ENCODE data around the gene RNF44. TPM values are rescaled to one million over a fixed set of nuclear protein-coding genes. Genes with fewer than 3 reads are reported as not detected.
"Not testable (repeated sequence)": the region's sequence is repeated elsewhere in the genome, so short reads cannot be mapped to it uniquely, and the experiment has no call there.

Gene RNF44
- total RNA-seq, 1 experiment from 2014 or later = 19.2 TPM

GRCh38 chr5:176491101-176491502, 46.1 kb downstream of the RNF44 start:
- Histone ChIP-seq H3K4me2 (ENCODE audit: low read length) (peak overlapping the region; percentile 49), H3K9me3 (ENCODE audit: low read length) (no peaks in the 10 kb centered on the region), H3K36me3 (ENCODE audit: low read depth, low read length) (peaks cover 57% of the 10 kb centered on the region), H4K20me1 (ENCODE audit: low read length) (peaks cover 13% of the 10 kb centered on the region; the same call in 1 of the 2 replicates), H3K27ac (ENCODE audit: low read length) (peak overlapping the region; percentile 65), H3K27me3 (ENCODE audit: low read length) (no peaks in the 10 kb centered on the region), H3K79me2 (ENCODE audit: low read length) (peaks cover 29% of the 10 kb centered on the region), H3K9ac (ENCODE audit: low read length) (no peak overlapping the region), H2AFZ (ENCODE audit: low read length) (no peak overlapping the region), H3K4me3 (ENCODE audit: low read length) (no peak overlapping the region), H3K9me2 (replicated peaks; ENCODE audit: low read length) (no peaks in the 10 kb centered on the region), H3F3A (ENCODE audit: low read length, unreplicated experiment) (peaks cover 21% of the 10 kb centered on the region), H3K4me1 (ENCODE audit: insufficient read depth, low read length) (peaks cover 47% of the 10 kb centered on the region)
- intact Hi-C loops (cut with micrococcal nuclease) = loop anchor here (1.0 to 2.0 kb wide), 4 partner anchors 18 to 75 kb away; partner anchors contain the start of genes CLTB, FAF2 and RNF44
- TF ChIP-seq EZH2 (IDR thresholded peaks at IDR 0.05; ENCODE audit: low read length, unreplicated experiment) (no peak), EZH2phosphoT487 (IDR thresholded peaks at IDR 0.05; ENCODE audit: borderline replicate concordance, low read length) (no peak)
- TF ChIP-seq, protein P1, sequence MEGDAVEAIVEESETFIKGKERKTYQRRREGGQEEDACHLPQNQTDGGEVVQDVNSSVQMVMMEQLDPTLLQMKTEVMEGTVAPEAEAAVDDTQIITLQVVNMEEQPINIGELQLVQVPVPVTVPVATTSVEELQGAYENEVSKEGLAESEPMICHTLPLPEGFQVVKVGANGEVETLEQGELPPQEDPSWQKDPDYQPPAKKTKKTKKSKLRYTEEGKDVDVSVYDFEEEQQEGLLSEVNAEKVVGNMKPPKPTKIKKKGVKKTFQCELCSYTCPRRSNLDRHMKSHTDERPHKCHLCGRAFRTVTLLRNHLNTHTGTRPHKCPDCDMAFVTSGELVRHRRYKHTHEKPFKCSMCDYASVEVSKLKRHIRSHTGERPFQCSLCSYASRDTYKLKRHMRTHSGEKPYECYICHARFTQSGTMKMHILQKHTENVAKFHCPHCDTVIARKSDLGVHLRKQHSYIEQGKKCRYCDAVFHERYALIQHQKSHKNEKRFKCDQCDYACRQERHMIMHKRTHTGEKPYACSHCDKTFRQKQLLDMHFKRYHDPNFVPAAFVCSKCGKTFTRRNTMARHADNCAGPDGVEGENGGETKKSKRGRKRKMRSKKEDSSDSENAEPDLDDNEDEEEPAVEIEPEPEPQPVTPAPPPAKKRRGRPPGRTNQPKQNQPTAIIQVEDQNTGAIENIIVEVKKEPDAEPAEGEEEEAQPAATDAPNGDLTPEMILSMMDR (conservative IDR thresholded peaks at IDR 0.05; ENCODE audit: low read depth, low read length) = no peak
- CTCF ChIA-PET = interaction anchor here (0.6 kb wide), 1 partner anchor 43 kb away, joined by 6 read pairs; no protein-coding TSS in a partner anchor
- ATAC-seq = peak; percentile 90
- DNase-seq = peak; percentile 93
- POLR2A ChIA-PET (ENCODE audit: unreplicated experiment) = interaction anchor here (0.7 kb wide), 1 partner anchor 36 kb away, joined by 6 read pairs; no protein-coding TSS in a partner anchor
- BruUV-seq (replicated peaks) = no TSS peak

DNA sequence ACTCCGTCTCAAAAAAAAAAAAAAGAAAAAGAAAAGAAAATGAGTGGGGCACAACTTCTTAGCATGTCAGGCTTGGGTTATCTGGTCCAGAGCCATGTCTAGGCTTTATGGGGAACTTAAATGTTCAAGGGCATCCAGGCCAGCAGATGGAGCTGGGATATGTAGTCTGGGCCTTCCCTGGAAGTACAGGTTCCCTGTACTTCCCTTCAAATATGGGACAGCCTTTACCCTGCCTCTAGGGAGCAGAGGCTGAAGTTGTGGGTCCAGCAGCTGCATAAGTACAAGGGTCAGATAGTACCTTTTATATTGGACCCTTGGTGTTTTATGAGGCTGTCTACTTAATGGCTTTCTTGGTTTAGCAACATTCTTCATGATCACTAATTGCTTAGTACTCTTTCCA, 46.9 kb downstream of the RNF44 start:
- BruUV-seq (replicated peaks) = no TSS peak
- ChIA-PET CTCF (no interaction called here), POLR2A (ENCODE audit: unreplicated experiment) (no interaction called here)
- Histone ChIP-seq H3K4me1 (ENCODE audit: insufficient read depth, low read length) (peaks cover 47% of the 10 kb centered on the region), H2AFZ (ENCODE audit: low read length) (no peak overlapping the region), H3K36me3 (ENCODE audit: low read depth, low read length) (peaks cover 55% of the 10 kb centered on the region), H3K9me2 (replicated peaks; ENCODE audit: low read length) (no peaks in the 10 kb centered on the region), H3K9ac (ENCODE audit: low read length) (no peak overlapping the region), H3K27ac (ENCODE audit: low read length) (peak overlapping the region; percentile 65), H3K4me3 (ENCODE audit: low read length) (peak overlapping the region; percentile 12; the same call in 1 of the 2 replicates), H4K20me1 (ENCODE audit: low read length) (peaks cover 13% of the 10 kb centered on the region; the same call in 1 of the 2 replicates), H3K27me3 (ENCODE audit: low read length) (no peaks in the 10 kb centered on the region), H3K79me2 (ENCODE audit: low read length) (peaks cover 34% of the 10 kb centered on the region), H3K9me3 (ENCODE audit: low read length) (no peaks in the 10 kb centered on the region), H3K4me2 (ENCODE audit: low read length) (peak overlapping the region; percentile 49), H3F3A (ENCODE audit: low read length, unreplicated experiment) (peaks cover 21% of the 10 kb centered on the region)
- DNase-seq (peak; percentile 44), ATAC-seq (peak; percentile 21)
- intact Hi-C loops (cut with micrococcal nuclease) = loop anchor here (2.0 kb wide), 2 partner anchors 18 to 42 kb away; partner anchors contain the start of gene FAF2
- no peak for TF ChIP-seq EZH2phosphoT487 (IDR thresholded peaks at IDR 0.05; ENCODE audit: borderline replicate concordance, low read length)
- TF ChIP-seq, protein P1 (conservative IDR thresholded peaks at IDR 0.05; ENCODE audit: low read depth, low read length) = peak; percentile 40

DNA sequence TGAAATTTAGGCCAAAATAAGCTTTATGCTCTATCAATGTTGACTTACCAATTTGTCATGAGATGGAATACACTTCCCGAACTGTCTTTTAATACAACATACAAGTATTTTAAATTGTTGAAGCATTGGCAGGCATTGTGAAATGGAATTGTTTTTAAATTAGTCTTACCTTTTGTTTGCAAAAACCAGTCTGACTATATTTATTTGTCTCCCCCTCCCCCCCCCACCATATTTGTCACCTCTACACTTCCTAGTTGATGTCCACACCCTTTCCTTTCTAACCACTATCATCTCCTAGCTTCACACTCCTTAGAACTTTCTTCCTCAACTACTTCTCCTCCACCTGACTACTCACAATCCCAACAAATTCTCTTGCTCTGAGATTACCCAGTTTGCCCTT, 48.1 kb downstream of the RNF44 start:
- no peak overlapping the region for H3K9ac ChIP-seq (ENCODE audit: low read length)
- CTCF ChIA-PET = interaction anchor here (0.7 kb wide), 1 partner anchor 283 kb away, joined by 9 read pairs; no protein-coding TSS in a partner anchor
- H4K20me1 ChIP-seq (ENCODE audit: low read length) = peaks cover 13% of the 10 kb centered on the region; the same call in 1 of the 2 replicates
- peak overlapping the region; percentile 5; the same call in 1 of the 2 replicates for H3K27ac ChIP-seq (ENCODE audit: low read length)
- no peaks in the 10 kb centered on the region for H3K9me3 ChIP-seq (ENCODE audit: low read length)
- H3K36me3 ChIP-seq (ENCODE audit: low read depth, low read length) = peaks cover 50% of the 10 kb centered on the region
- intact Hi-C loops (cut with micrococcal nuclease) = no loop called here
- peaks cover 40% of the 10 kb centered on the region for H3K79me2 ChIP-seq (ENCODE audit: low read length)
- TF ChIP-seq EZH2 (IDR thresholded peaks at IDR 0.05; ENCODE audit: low read length, unreplicated experiment) (no peak), EZH2phosphoT487 (IDR thresholded peaks at IDR 0.05; ENCODE audit: borderline replicate concordance, low read length) (no peak)
- TF ChIP-seq, protein P1 (conservative IDR thresholded peaks at IDR 0.05; ENCODE audit: low read depth, low read length) = no peak
- no peaks in the 10 kb centered on the region for H3K27me3 ChIP-seq (ENCODE audit: low read length)
- H3F3A ChIP-seq (ENCODE audit: low read length, unreplicated experiment) = peaks cover 21% of the 10 kb centered on the region
- peaks cover 47% of the 10 kb centered on the region for H3K4me1 ChIP-seq (ENCODE audit: insufficient read depth, low read length)
- BruUV-seq (replicated peaks) = no TSS peak
- H3K4me3 ChIP-seq (ENCODE audit: low read length) = no peak overlapping the region
- DNase-seq (peak; percentile 75), ATAC-seq (peak; percentile 2; the same call in 1 of the 2 replicates)
- H2AFZ ChIP-seq (ENCODE audit: low read length) = no peak overlapping the region
- peak overlapping the region; percentile 33 for H3K4me2 ChIP-seq (ENCODE audit: low read length)
- no peaks in the 10 kb centered on the region for H3K9me2 ChIP-seq (replicated peaks; ENCODE audit: low read length)
- POLR2A ChIA-PET (ENCODE audit: unreplicated experiment) = no interaction called here

DNA sequence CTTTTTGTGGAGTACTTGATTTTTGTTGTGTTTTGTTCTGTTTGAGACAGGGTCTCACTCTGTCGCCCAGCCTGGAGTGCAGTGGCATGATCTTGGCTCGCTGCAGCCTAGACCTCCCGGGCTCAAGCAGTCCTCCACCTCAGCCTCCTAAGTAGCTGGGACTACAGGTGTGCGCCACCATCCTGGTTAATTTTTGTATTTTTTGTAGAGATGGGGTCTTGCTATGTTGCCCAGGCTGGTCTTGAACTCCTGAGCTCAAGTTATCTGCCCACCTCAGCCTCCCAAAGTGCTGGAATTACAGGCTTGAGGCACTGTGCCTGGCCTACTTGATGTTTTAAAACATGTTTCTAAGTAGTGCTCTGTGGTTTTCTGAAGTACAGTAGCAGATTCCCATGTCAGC, 50.0 kb downstream of the RNF44 start:
- H3K9ac ChIP-seq (ENCODE audit: low read length); ATAC-seq; POLR2A ChIA-PET (ENCODE audit: unreplicated experiment); H3K4me2 ChIP-seq (ENCODE audit: low read length); DNase-seq; CTCF ChIA-PET; H3K4me3 ChIP-seq (ENCODE audit: low read length); H4K20me1 ChIP-seq (ENCODE audit: low read length); H2AFZ ChIP-seq (ENCODE audit: low read length); H3K27me3 ChIP-seq (ENCODE audit: low read length); H3K9me2 ChIP-seq (replicated peaks; ENCODE audit: low read length); H3K9me3 ChIP-seq (ENCODE audit: low read length); intact Hi-C loops (cut with micrococcal nuclease); BruUV-seq (replicated peaks); H3K27ac ChIP-seq (ENCODE audit: low read length): not testable (repeated sequence)
- Histone ChIP-seq H3F3A (ENCODE audit: low read length, unreplicated experiment) (peaks cover 20% of the 10 kb centered on the region), H3K79me2 (ENCODE audit: low read length) (peaks cover 35% of the 10 kb centered on the region), H3K36me3 (ENCODE audit: low read depth, low read length) (peaks cover 31% of the 10 kb centered on the region), H3K4me1 (ENCODE audit: insufficient read depth, low read length) (peaks cover 40% of the 10 kb centered on the region)

Measured in PC-3 (cell line).